Activated naive CD8-positive, alpha-beta T cell treated with anti-CD3 and anti-CD28 coated beads, Interleukin-2, amount 10 ng/mL, durations not matched to agents 7 days and 5 days (primary cell): Measurements from ENCODE around the gene XG. TPM values are rescaled to one million over a fixed set of nuclear protein-coding genes. Genes with fewer than 3 reads are reported as not detected.
"Not testable (repeated sequence)": the region's sequence is repeated elsewhere in the genome, so short reads cannot be mapped to it uniquely, and the experiment has no call there.

Source experiments
- ATAC-seq: fragments of 150-1000 bp; cut with Tn5 transposase; one replicate; pipeline ENCODE4 v1.10.0; 2021; ENCODE audit warnings: low read depth, moderate library complexity
- POLR2A ChIA-PET: fragments of 350-600 bp; sonication (Branson Sonifier 250); formaldehyde crosslinking; loops from one replicate; lab custom pipeline; 2021; ENCODE audit warnings: antibody characterized with exemption; lab: Charles Lee
- DNase-seq: peaks from one replicate; pipeline ENCODE4 v3.0.0; 2021
- H3K27ac Mint-ChIP-seq: one replicate; pipeline ENCODE4 v1.8.0; 2022; ENCODE audit warnings: mild to moderate bottlenecking, mixed read lengths
- H3K27me3 Mint-ChIP-seq: one replicate; pipeline ENCODE4 v1.8.0; 2022; ENCODE audit warnings: mild to moderate bottlenecking, moderate library complexity, mixed read lengths
- H3K36me3 Mint-ChIP-seq: one replicate; pipeline ENCODE4 v1.8.0; 2021; ENCODE audit warnings: mild to moderate bottlenecking, mixed read lengths
- H3K4me1 Mint-ChIP-seq: one replicate; pipeline ENCODE4 v1.8.0; 2021; ENCODE audit warnings: mixed read lengths
- H3K4me3 Mint-ChIP-seq: one replicate; pipeline ENCODE4 v1.8.0; 2022; ENCODE audit warnings: mild to moderate bottlenecking, moderate library complexity, mixed read lengths
- H3K9me3 Mint-ChIP-seq: one replicate; pipeline ENCODE4 v1.8.0; 2021; ENCODE audit warnings: mixed read lengths
- total RNA-seq, 2 experiments: library from RNA; stranded (reverse); gene quantifications; one replicate each; pipeline ENCODE4 v1.2.3, GENCODE V29; 2021

XG gene
- total RNA-seq: under 1 TPM in 1 of 2 experiments, not detected in 1; 0.43 TPM

DNA sequence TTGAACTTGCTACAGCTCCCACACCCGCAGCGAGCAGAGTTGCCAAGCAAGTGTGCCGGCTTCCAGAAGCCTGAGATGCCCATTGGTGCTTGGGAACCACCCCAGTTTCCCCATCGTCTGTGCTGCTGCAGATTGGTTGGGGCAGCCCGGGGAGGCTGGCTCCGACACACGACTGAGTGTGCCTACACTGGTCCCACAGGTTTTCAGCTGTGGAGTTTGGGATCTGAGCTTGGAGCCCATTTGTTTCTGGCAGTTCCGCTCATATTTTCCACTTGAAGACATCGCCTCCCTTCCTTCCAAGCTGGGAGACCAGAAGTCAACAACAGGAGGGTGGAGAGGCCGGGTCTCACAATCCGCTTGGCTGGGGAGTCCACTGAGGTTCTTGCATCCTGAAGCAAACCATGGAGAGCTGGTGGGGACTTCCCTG is at the start of gene XG:
Gene XG, plus strand, starts transcription at position 167 of the 427 bp plus-strand sequence. Its CDS starts 235 bp downstream, at position 402.
- H3K27ac Mint-ChIP-seq, ATAC-seq, H3K4me1 Mint-ChIP-seq, H3K9me3 Mint-ChIP-seq, H3K36me3 Mint-ChIP-seq, DNase-seq, H3K4me3 Mint-ChIP-seq, POLR2A ChIA-PET: not testable (repeated sequence)
- peaks cover 10% of the 10 kb centered on the region for H3K27me3 Mint-ChIP-seq

DNA sequence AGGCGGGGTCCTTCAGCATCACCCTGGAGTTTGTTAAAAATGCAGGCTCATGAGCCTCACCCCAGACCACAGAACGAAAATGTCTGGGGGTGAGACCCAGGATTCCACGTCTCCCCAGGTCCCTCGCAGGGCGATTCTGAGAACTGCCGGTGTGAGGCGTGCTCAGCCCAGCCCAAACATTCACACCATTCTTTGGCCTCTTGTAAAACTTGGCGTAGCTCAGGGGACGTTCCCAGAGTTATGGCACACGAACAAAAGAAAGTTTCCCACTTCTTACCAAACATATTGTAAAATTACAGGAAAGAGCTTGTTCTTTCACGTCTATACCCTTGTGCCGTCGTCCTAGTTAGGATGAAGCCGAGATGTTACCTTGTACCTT is 47.9 kb upstream of the XG start:
- no peaks in the 10 kb centered on the region for H3K27me3 Mint-ChIP-seq
- DNase-seq (no peak), ATAC-seq (no peak)
- H3K27ac Mint-ChIP-seq: no peak overlapping the region
- POLR2A ChIA-PET: no interaction called here
- no peak overlapping the region for H3K4me3 Mint-ChIP-seq
- H3K9me3 Mint-ChIP-seq: peaks cover 5% of the 10 kb centered on the region
- peaks cover 37% of the 10 kb centered on the region for H3K36me3 Mint-ChIP-seq
- H3K4me1 Mint-ChIP-seq: peaks cover 76% of the 10 kb centered on the region

GRCh38 chrX:2705046-2705832 is 46.6 kb upstream of the XG start:
- no peak for ATAC-seq
- DNase-seq: no peak
- peaks cover 30% of the 10 kb centered on the region for H3K36me3 Mint-ChIP-seq

DNA sequence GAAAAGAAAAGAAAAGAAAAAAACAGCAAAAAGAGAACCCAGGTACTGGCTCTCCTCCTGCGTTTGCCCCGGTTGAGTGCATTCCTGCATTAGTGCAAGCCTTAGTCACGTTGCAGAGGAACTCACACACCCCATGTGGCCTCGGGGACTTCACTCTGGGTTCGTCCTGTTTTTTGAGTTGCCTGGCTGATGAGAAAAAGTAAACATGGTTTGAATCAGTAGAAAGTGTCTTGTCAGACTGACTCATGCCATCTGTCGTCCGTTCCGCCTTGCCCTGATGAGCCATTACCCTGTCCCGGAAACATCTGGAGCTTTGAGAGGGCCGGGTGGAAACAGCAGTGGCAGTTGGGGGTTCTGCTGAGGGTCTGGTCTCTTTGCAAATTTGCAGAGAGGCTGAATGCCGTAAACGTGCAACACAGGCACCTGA is 44.5 kb upstream of the XG start:
- DNase-seq: peak; percentile 48
- Mint-ChIP-seq H3K27ac (peak overlapping the region; percentile 65), H3K4me3 (peak overlapping the region; percentile 29), H3K36me3 (peaks cover 20% of the 10 kb centered on the region), H3K9me3 (no peaks in the 10 kb centered on the region), H3K27me3 (no peaks in the 10 kb centered on the region), H3K4me1 (peaks cover 70% of the 10 kb centered on the region)
- POLR2A ChIA-PET: no interaction called here
- peak; percentile 66 for ATAC-seq

More at GRCh38 chrX:2705046-2705832, 46.6 kb upstream of the XG start:
- POLR2A ChIA-PET: no interaction called here
- H3K27me3 Mint-ChIP-seq: no peaks in the 10 kb centered on the region
- peak overlapping the region; percentile 18 for H3K4me3 Mint-ChIP-seq
- peaks cover 81% of the 10 kb centered on the region for H3K4me1 Mint-ChIP-seq
- peaks cover 4% of the 10 kb centered on the region for H3K9me3 Mint-ChIP-seq
- H3K27ac Mint-ChIP-seq: no peak overlapping the region

- no peaks in the 10 kb centered on the region for H3K27me3 Mint-ChIP-seq
- H3K36me3 Mint-ChIP-seq: peaks cover 19% of the 10 kb centered on the region
- DNase-seq (no peak), ATAC-seq (no peak)
- peak overlapping the region; percentile 29 for H3K4me3 Mint-ChIP-seq
- H3K4me1 Mint-ChIP-seq: peaks cover 65% of the 10 kb centered on the region
- no peaks in the 10 kb centered on the region for H3K9me3 Mint-ChIP-seq
- POLR2A ChIA-PET: no interaction called here
- peak overlapping the region; percentile 65 for H3K27ac Mint-ChIP-seq
Measured at GRCh38 chrX:2708021-2708420, 43.8 kb upstream of the XG start.

DNA sequence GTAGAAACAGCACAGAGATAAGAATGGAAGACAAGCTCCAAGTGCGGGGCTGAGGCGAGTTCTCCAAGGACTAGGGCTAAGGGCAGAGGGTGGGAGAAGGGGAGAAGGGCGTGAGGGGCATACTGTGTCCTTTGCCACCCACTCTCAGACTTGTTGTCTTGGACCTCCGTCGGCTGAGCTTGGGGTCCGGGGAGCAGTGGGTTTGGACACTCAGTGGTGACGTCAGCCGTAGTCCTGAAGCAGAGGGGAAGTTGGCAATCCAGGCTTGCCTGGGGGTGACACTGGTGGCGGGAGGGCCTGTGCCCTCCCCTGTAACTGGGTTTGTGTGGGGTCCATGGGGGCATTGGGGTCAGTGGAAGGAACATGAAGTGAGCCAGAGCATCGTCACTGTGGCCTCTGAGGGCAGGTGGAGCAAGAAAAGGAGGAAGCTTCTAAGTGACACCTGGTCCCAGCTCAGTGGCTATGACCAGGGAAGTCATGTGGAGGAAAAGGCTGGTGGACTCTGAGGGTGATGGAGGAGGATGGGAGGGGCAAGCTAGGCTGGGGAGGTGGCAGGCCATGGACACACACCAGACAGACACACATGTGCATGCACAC is 43.1 kb upstream of the XG start:
- POLR2A ChIA-PET: no interaction called here
- H3K4me3 Mint-ChIP-seq: peak overlapping the region; percentile 80
- DNase-seq (no peak), ATAC-seq (no peak)
- H3K4me1 Mint-ChIP-seq: peaks cover 59% of the 10 kb centered on the region
- H3K36me3 Mint-ChIP-seq: peaks cover 18% of the 10 kb centered on the region
- H3K27ac Mint-ChIP-seq: peak overlapping the region; percentile 65
- no peaks in the 10 kb centered on the region for H3K9me3 Mint-ChIP-seq
- H3K27me3 Mint-ChIP-seq: no peaks in the 10 kb centered on the region

DNA sequence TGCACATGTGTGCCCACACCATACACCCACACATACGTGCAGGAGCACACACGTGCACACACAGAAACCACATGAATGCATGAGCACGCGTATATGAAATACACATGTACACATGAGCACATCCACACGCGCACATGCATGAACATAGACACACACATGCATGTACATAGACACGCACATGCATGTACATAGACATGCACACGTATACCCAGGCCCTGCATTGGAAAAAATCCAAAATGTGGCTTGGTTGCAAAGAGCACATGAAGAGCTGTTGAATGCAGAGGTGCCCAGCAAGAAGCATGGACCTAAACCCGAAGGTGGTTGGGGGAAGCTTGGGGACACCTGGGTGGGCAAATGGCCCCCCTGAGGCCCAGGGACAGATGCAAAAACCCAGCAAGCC is 42.3 kb upstream of the XG start:
- Mint-ChIP-seq H3K4me3 (peak overlapping the region; percentile 80), H3K4me1 (peaks cover 60% of the 10 kb centered on the region), H3K27ac (peak overlapping the region; percentile 88), H3K9me3 (no peaks in the 10 kb centered on the region), H3K36me3 (peaks cover 24% of the 10 kb centered on the region), H3K27me3 (no peaks in the 10 kb centered on the region)
- DNase-seq (no peak), ATAC-seq (no peak)
- POLR2A ChIA-PET: no interaction called here

- DNase-seq: no peak
- peak overlapping the region; percentile 88 for H3K27ac Mint-ChIP-seq
Measured at GRCh38 chrX:2710041-2710840, 41.6 kb upstream of the XG start.

DNA sequence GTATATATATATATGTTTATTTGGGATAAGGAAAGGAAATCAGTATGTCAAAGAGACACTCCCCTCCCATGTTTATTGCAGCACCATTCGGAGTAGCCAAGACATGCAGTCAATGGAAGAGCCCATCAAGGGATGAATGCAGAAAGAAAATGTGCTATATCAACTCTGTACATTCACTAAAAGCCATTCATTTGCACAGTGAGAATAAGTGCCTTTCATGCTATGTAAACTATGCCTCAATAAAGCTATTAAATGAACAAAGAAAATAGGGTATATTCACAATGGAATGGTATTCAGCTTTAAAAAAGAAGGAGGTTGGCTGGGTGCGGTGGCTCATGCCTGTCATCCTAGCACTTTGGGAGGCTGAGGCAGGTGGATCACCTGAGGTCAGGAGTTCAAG is 40.4 kb upstream of the XG start:
- ATAC-seq (no peak), DNase-seq (no peak)
- no peaks in the 10 kb centered on the region for H3K9me3 Mint-ChIP-seq
- no peak overlapping the region for H3K27ac Mint-ChIP-seq
- peaks cover 61% of the 10 kb centered on the region for H3K4me1 Mint-ChIP-seq
- H3K4me3 Mint-ChIP-seq: no peak overlapping the region
- H3K36me3 Mint-ChIP-seq: peaks cover 30% of the 10 kb centered on the region
- H3K27me3 Mint-ChIP-seq: no peaks in the 10 kb centered on the region
- POLR2A ChIA-PET: no interaction called here

More at GRCh38 chrX:2710041-2710840, 41.6 kb upstream of the XG start:
- POLR2A ChIA-PET: no interaction called here
- H3K27me3 Mint-ChIP-seq: no peaks in the 10 kb centered on the region
- no peaks in the 10 kb centered on the region for H3K9me3 Mint-ChIP-seq
- H3K4me1 Mint-ChIP-seq: peaks cover 60% of the 10 kb centered on the region
- ATAC-seq: peak; percentile 33
- H3K4me3 Mint-ChIP-seq: peak overlapping the region; percentile 80
- H3K36me3 Mint-ChIP-seq: peaks cover 26% of the 10 kb centered on the region

GRCh38 chrX:2712428-2712827 is 39.4 kb upstream of the XG start:
- Mint-ChIP-seq H3K4me1 (peaks cover 63% of the 10 kb centered on the region), H3K27ac (no peak overlapping the region), H3K9me3 (no peaks in the 10 kb centered on the region), H3K4me3 (no peak overlapping the region), H3K36me3 (peaks cover 35% of the 10 kb centered on the region), H3K27me3 (no peaks in the 10 kb centered on the region)
- POLR2A ChIA-PET: no interaction called here
- no peak for ATAC-seq
- no peak for DNase-seq

DNA sequence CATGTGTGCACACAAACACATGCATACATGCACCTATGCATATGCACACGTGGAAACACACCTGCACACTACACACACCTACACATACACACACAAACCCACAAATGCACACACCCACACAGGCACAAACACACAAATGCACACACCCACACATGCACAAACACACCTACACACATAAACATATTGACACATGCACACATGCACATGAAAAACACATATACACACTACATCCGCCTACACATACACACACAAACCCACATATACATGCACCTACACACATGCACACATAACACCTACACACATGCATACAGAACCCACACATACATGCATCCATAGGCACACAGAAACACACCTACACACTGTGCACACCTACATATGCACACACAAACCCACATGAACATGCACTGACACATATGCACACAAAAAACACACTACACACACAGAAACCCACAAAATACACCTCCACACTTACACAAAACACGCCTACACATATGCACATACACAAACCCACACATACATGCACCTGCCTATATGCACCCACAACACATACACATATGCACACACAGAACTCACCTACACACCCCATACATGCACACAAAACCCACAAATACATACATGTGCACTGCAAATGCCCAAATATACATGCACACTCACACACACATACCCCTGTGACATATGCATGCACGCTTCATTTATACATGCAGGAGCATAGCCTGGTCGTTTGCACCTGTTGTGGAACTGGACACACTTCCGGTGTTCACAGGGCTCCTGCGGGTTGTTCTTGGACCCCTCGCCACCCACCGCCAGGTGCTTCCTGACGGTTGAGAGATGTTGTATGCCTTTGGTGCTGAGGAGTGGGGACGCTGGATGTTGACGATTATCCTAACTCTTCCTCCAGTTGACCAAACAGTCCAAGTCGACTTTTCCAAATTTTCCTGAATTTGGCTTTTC is 38.7 kb upstream of the XG start:
- no peak overlapping the region for H3K27ac Mint-ChIP-seq
- DNase-seq (no peak), ATAC-seq (no peak)
- POLR2A ChIA-PET: no interaction called here
- H3K4me1 Mint-ChIP-seq: peaks cover 58% of the 10 kb centered on the region
- H3K9me3 Mint-ChIP-seq: no peaks in the 10 kb centered on the region
- no peak overlapping the region for H3K4me3 Mint-ChIP-seq
- H3K36me3 Mint-ChIP-seq: peaks cover 43% of the 10 kb centered on the region
- H3K27me3 Mint-ChIP-seq: no peaks in the 10 kb centered on the region

- DNase-seq: no peak
- POLR2A ChIA-PET: no interaction called here
- peaks cover 1% of the 10 kb centered on the region for H3K9me3 Mint-ChIP-seq
- H3K4me3 Mint-ChIP-seq: no peak overlapping the region
- no peaks in the 10 kb centered on the region for H3K27me3 Mint-ChIP-seq
- ATAC-seq: peak; percentile 23
- no peak overlapping the region for H3K27ac Mint-ChIP-seq
- H3K36me3 Mint-ChIP-seq: peaks cover 49% of the 10 kb centered on the region
- peaks cover 44% of the 10 kb centered on the region for H3K4me1 Mint-ChIP-seq
Measured at GRCh38 chrX:2714551-2714950, 37.3 kb upstream of the XG start.
